IMR-90 (cell line): ENCODE data around the gene SF3B5. TPM values are rescaled to one million over a fixed set of nuclear protein-coding genes. Genes with fewer than 3 reads are reported as not detected.

ENCODE experiments used
- ATAC-seq: fragments of 200-7000 bp; cut with Tn5 transposase; 2 replicates; pipeline ENCODE4 v1.9.1; 2020; ENCODE audit warnings: low read depth, mild to moderate bottlenecking, moderate library complexity
- BruUV-seq: library from RNA; stranded (reverse); fragments of 400-500 nt; replicated peaks from 2 replicates; lab custom pipeline; 2021; lab: Mats Ljungman, UMichigan
- CTCF ChIA-PET: fragments of 300-600 bp; formaldehyde crosslinking; extraction: SDS; loops from one replicate; lab custom pipeline; 2021; ENCODE audit warnings: antibody characterized with exemption; lab: Yijun Ruan, JAX
- POLR2A ChIA-PET: fragments of 300-600 bp; sonication (Branson Sonifier 250); formaldehyde crosslinking; loops from one replicate; lab custom pipeline; 2022; ENCODE audit warnings: antibody characterized with exemption; ENCODE audit not compliant: unreplicated experiment; lab: Charles Lee
- DNase-seq: peaks from one replicate; pipeline ENCODE4 v3.0.0; 2013
- H2AFZ ChIP-seq: replicated peaks from 2 replicates; pipeline ENCODE3; 2013; ENCODE audit warnings: low read length, mild to moderate bottlenecking; ENCODE audit not compliant: poor library complexity
- H2AK5ac ChIP-seq: 2 replicates; pipeline ENCODE4 v1.6.1; 2013; ENCODE audit warnings: low read depth, low read length, inconsistent platforms
- H2AK9ac ChIP-seq: replicated peaks from 2 replicates; pipeline ENCODE3; 2013; ENCODE audit warnings: mild to moderate bottlenecking, low read depth, low read length, moderate library complexity; ENCODE audit not compliant: poor library complexity
- H2BK120ac ChIP-seq: 2 replicates; pipeline ENCODE4 v1.6.1; 2013; ENCODE audit warnings: low read depth, low read length, inconsistent platforms
- H2BK15ac ChIP-seq: 3 replicates; pipeline ENCODE4 v1.6.1; 2013; ENCODE audit warnings: low read depth, low read length, inconsistent platforms
- H2BK20ac ChIP-seq: 2 replicates; pipeline ENCODE4 v1.6.1; 2013; ENCODE audit warnings: low read depth, mild to moderate bottlenecking, inconsistent platforms, low read length, moderate library complexity
- H2BK5ac ChIP-seq: 2 replicates; pipeline ENCODE4 v1.6.1; 2013; ENCODE audit warnings: mild to moderate bottlenecking, low read depth, low read length, inconsistent platforms; ENCODE audit not compliant: poor library complexity, severe bottlenecking
- H3K14ac ChIP-seq: replicated peaks from 2 replicates; pipeline ENCODE4 v1.6.1; 2013; ENCODE audit warnings: low read depth, low read length, inconsistent platforms
- H3K18ac ChIP-seq: 2 replicates; pipeline ENCODE4 v1.6.1; 2013; ENCODE audit warnings: low read depth, low read length, control low read depth
- H3K23ac ChIP-seq: 2 replicates; pipeline ENCODE4 v1.6.1; 2013; ENCODE audit warnings: low read depth, low read length, inconsistent platforms
- H3K27ac ChIP-seq: 2 replicates; pipeline ENCODE4 v1.5.1; 2013; ENCODE audit warnings: mild to moderate bottlenecking, control low read depth, low read length; ENCODE audit not compliant: insufficient read depth
- H3K27me3 ChIP-seq: 2 replicates; pipeline ENCODE4 v1.6.1; 2013; ENCODE audit warnings: low read length; ENCODE audit not compliant: control insufficient read depth, insufficient read depth
- H3K36me3 ChIP-seq: 2 replicates; pipeline ENCODE4 v1.6.1; 2013; ENCODE audit warnings: low read length, mixed read lengths; ENCODE audit not compliant: control insufficient read depth, insufficient read depth
- H3K4ac ChIP-seq: 2 replicates; pipeline ENCODE4 v1.6.1; 2013; ENCODE audit warnings: low read depth, low read length, inconsistent platforms
- H3K4me1 ChIP-seq: 2 replicates; pipeline ENCODE4 v1.6.1; 2013; ENCODE audit warnings: low read length, mixed read lengths; ENCODE audit not compliant: control insufficient read depth, insufficient read depth
- H3K4me2 ChIP-seq: 2 replicates; pipeline ENCODE4 v1.6.1; 2013; ENCODE audit warnings: low read depth, mild to moderate bottlenecking, control low read depth, low read length, moderate library complexity
- H3K4me3 ChIP-seq: 2 replicates; pipeline ENCODE4 v1.5.1; 2013; ENCODE audit warnings: low read depth, mild to moderate bottlenecking, control low read depth, low read length, moderate library complexity; ENCODE audit not compliant: insufficient read depth
- H3K56ac ChIP-seq: 2 replicates; pipeline ENCODE4 v1.6.1; 2013; ENCODE audit warnings: low read length, inconsistent platforms; ENCODE audit not compliant: insufficient read depth; ENCODE audit errors: extremely low read depth
- H3K79me1 ChIP-seq, 2 experiments: 2 replicates each; pipeline ENCODE4 v1.6.1; 2013; ENCODE audit warnings: low read length in 2 of 2, inconsistent platforms in 1 of 2, low read depth in 1 of 2
- H3K9ac ChIP-seq: 2 replicates; pipeline ENCODE4 v1.6.1; 2013; ENCODE audit warnings: low read depth, low read length, control low read depth
- H3K9me1 ChIP-seq: 2 replicates; pipeline ENCODE4 v1.6.1; 2013; ENCODE audit warnings: low read length, inconsistent platforms; ENCODE audit not compliant: insufficient read depth
- H3K9me3 ChIP-seq: 2 replicates; pipeline ENCODE4 v1.6.1; 2013; ENCODE audit warnings: low read length; ENCODE audit not compliant: control insufficient read depth, insufficient read depth
- H4K20me1 ChIP-seq: 2 replicates; pipeline ENCODE4 v1.6.1; 2013; ENCODE audit warnings: low read length, inconsistent platforms; ENCODE audit not compliant: insufficient read depth
- H4K5ac ChIP-seq: 2 replicates; pipeline ENCODE4 v1.6.1; 2013; ENCODE audit warnings: mild to moderate bottlenecking, low read depth, low read length, control low read depth
- H4K8ac ChIP-seq, 2 experiments: 2 replicates each; pipeline ENCODE4 v1.6.1; 2013; ENCODE audit warnings: low read depth in 2 of 2, low read length in 2 of 2, control low read depth in 1 of 2, inconsistent platforms in 1 of 2
- H4K91ac ChIP-seq: 2 replicates; pipeline ENCODE4 v1.6.1; 2013; ENCODE audit warnings: low read depth, low read length, inconsistent platforms; ENCODE audit not compliant: insufficient read depth
- FOS ChIP-seq: fragments of 150-350 bp; IDR thresholded peaks from 2 replicates; pipeline ENCODE4 v1.6.1; 2016; ENCODE audit warnings: low read depth, low read length
- MAZ ChIP-seq: IDR thresholded peaks from 2 replicates; pipeline ENCODE4 v1.6.1; 2012; ENCODE audit warnings: low read depth, mild to moderate bottlenecking, low read length, improper control_type of control experiment, moderate library complexity, borderline replicate concordance
- POLR2A ChIP-seq: IDR thresholded peaks from 2 replicates; pipeline ENCODE4 v1.6.1; 2012; ENCODE audit warnings: mild to moderate bottlenecking, low read depth, low read length
- RCOR1 ChIP-seq: IDR thresholded peaks from 2 replicates; pipeline ENCODE4 v1.6.1; 2012; ENCODE audit warnings: mild to moderate bottlenecking, low read length, improper control_type of control experiment; ENCODE audit not compliant: insufficient replicate concordance
- WGBS, 2 experiments: methylation state at CpG; one replicate each; pipeline versions ENCODE4 v1.1.5 to v1.1.7; 2013; ENCODE audit warnings: missing lambda C conversion rate in 2 of 2; ENCODE audit not compliant: insufficient read length in 1 of 2; ENCODE audit errors: extremely low coverage in 2 of 2; 5-methylcytosine and 5-hydroxymethylcytosine counted together
- dilution Hi-C: fragments of 300-500 bp; cut with HindIII; formaldehyde crosslinking; loops from one replicate; pipeline ENCODE4 v1.14.3; 2018; ENCODE audit warnings: low sequenced_read_pairs; ENCODE audit not compliant: unreplicated experiment
- in situ Hi-C: fragments of 300-500 bp; cut with MboI; formaldehyde crosslinking; loops from 3 replicates; pipeline ENCODE4 v1.14.3; 2019; ENCODE audit warnings: low sequenced_read_pairs, inconsistent platforms, mixed read lengths
- intact Hi-C: fragments of 100-400 bp; cut with micrococcal nuclease; formaldehyde crosslinking; loops from 2 replicates; pipeline ENCODE4 v1.10.0; 2022
- polyA plus RNA-seq, 3 experiments: library from polyadenylated mRNA; depleted of rRNA; stranded (reverse); fragments of >200 nt; gene quantifications; 2 replicates each; pipeline ENCODE4 v1.2.3, GENCODE V29; 2012; ENCODE audit warnings: low replicate concordance in 1 of 3
- total RNA-seq: library from RNA; depleted of rRNA; stranded (reverse); fragments of >200 nt; gene quantifications from 2 replicates; pipeline ENCODE4 v1.2.3, GENCODE V29; 2012

Gene SF3B5
- total and polyA plus RNA-seq, 2 of the 4 experiments (the other 2 are of a cell fraction), result 227 to 333 TPM

DNA sequence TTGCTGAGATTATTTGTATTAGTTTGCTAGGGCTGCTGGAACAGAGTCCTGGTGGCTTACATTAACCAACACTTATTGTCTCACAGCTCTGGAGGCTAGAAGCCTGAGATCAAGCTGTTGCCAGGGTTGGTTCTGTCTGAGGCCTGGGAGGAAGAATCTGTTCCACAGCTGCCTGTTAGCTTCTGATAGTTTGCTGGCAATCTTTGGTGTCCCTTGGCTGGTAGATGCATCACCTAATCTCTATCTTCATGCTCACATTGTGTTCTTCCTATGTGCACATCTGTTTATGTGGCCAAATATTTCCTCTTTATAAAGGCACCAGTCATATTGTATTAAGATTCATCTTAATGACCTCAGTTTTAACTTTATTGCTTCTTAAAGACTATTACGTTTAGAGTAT is 19.5 kb downstream of the SF3B5 start:
- no peak overlapping the region for H4K5ac ChIP-seq
- H3K14ac ChIP-seq, result no peak overlapping the region
- no peak overlapping the region for H3K27ac ChIP-seq
- no peak overlapping the region for H3K9ac ChIP-seq
- no peak overlapping the region for H2AK5ac ChIP-seq
- no peak overlapping the region for H4K91ac ChIP-seq
- dilution Hi-C loops (no loop called here), in situ Hi-C loops (no loop called here), intact Hi-C loops (no loop called here)
- POLR2A ChIA-PET, result no interaction called here
- no peak overlapping the region for H3K56ac ChIP-seq
- no TSS peak for BruUV-seq
- H2BK5ac ChIP-seq, result no peak overlapping the region
- DNase-seq (no peak), ATAC-seq (no peak)
- CTCF ChIA-PET, result no interaction called here
- TF ChIP-seq FOS (no peak), RCOR1 (no peak), MAZ (no peak), POLR2A (no peak)
- H3K4ac ChIP-seq, result no peak overlapping the region
- H3K36me3 ChIP-seq, result no peaks in the 10 kb centered on the region
- no peak overlapping the region for H3K18ac ChIP-seq
- H3K4me2 ChIP-seq, result no peak overlapping the region
- no peaks in the 10 kb centered on the region for H3K9me3 ChIP-seq
- WGBS, 2 experiments, result no CpG with 5 or more reads among the region's 1 CpG
- no peak overlapping the region for H2BK20ac ChIP-seq
- no peaks in the 10 kb centered on the region for H4K20me1 ChIP-seq
- H2AFZ ChIP-seq, result no peak overlapping the region
- no peaks in the 10 kb centered on the region for H3K4me1 ChIP-seq
- no peak overlapping the region for H3K4me3 ChIP-seq
- no peak overlapping the region for H4K8ac ChIP-seq
- no peak overlapping the region for H2AK9ac ChIP-seq
- no peaks in the 10 kb centered on the region for H3K9me1 ChIP-seq
- H2BK120ac ChIP-seq, result no peak overlapping the region
- H2BK15ac ChIP-seq, result no peak overlapping the region
- H3K27me3 ChIP-seq, result peaks cover 23% of the 10 kb centered on the region
- no peaks in the 10 kb centered on the region for H3K79me1 ChIP-seq
- no peak overlapping the region for H3K23ac ChIP-seq
